Fibroblast of the aortic adventitia (primary cell): ENCODE data around the gene COPZ2. TPM values are rescaled to one million over a fixed set of nuclear protein-coding genes. Genes with fewer than 3 reads are reported as not detected.

Experiments
- DNase-seq: peaks from one replicate; pipeline ENCODE4 v3.0.0-alpha.2; 2010; ENCODE audit warnings: low read depth
- H3K4me3 ChIP-seq: 2 replicates; pipeline ENCODE4 v1.5.1; 2011; ENCODE audit warnings: low read depth, mild to moderate bottlenecking, control low read depth, low read length, moderate library complexity
- total RNA-seq: library from RNA; depleted of rRNA; stranded (reverse); fragments of >200 nt; gene quantifications from 2 replicates; pipeline ENCODE4 v1.2.3, GENCODE V29; 2012; ENCODE audit warnings: low replicate concordance
- TF ChIP-seq, protein P1 (sequence below): IDR thresholded peaks from 2 replicates; pipeline ENCODE4 v1.5.1; 2011; ENCODE audit warnings: mild to moderate bottlenecking, low read length, control low read depth, inconsistent platforms; ENCODE audit not compliant: insufficient read depth

Gene COPZ2
- total RNA-seq, 1 donor: 80.5 TPM

DNA sequence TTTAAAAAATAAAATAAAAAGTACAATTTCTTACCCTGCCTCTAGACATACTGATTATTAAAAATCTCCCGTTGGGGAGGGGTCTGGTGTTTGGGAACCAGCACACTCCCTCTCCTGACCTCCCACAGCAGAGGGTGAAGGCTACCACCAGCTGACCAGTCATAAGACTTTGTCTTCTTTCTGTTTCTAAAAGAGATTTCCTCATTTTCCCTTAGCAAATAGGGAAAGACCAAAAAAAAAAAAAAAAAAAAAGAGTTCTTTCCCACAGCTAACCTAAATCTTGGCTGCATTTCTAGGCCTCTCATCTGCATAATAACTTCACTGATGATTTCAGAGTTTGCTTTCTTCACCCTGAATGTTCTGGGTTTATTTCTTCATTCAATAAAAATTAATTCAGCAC is 36.4 kb downstream of the COPZ2 start:
- TF ChIP-seq, protein P1, sequence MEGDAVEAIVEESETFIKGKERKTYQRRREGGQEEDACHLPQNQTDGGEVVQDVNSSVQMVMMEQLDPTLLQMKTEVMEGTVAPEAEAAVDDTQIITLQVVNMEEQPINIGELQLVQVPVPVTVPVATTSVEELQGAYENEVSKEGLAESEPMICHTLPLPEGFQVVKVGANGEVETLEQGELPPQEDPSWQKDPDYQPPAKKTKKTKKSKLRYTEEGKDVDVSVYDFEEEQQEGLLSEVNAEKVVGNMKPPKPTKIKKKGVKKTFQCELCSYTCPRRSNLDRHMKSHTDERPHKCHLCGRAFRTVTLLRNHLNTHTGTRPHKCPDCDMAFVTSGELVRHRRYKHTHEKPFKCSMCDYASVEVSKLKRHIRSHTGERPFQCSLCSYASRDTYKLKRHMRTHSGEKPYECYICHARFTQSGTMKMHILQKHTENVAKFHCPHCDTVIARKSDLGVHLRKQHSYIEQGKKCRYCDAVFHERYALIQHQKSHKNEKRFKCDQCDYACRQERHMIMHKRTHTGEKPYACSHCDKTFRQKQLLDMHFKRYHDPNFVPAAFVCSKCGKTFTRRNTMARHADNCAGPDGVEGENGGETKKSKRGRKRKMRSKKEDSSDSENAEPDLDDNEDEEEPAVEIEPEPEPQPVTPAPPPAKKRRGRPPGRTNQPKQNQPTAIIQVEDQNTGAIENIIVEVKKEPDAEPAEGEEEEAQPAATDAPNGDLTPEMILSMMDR: no peak
- no peak for DNase-seq
- no peak overlapping the region for H3K4me3 ChIP-seq

DNA sequence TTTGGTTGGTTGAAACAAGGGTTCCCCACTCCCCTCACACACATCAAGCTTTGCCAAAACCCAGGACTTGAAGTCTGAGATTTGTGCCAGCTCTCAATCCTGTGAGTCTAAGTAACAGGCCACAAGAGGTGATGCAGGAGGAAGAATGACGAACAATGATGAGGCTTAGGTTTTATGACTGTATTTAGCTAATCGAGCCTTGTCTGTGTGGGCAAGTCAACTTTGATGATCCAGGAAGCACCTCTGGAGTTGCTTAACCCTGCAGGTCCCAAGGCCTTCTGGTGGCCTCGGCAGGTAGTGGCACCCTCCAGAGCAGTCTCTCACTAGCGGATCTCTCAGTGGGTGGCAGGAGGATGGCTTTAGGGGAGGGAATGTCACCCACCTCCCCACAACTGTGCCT is 38.0 kb downstream of the COPZ2 start:
- TF ChIP-seq, protein P1: no peak
- DNase-seq: no peak

DNA sequence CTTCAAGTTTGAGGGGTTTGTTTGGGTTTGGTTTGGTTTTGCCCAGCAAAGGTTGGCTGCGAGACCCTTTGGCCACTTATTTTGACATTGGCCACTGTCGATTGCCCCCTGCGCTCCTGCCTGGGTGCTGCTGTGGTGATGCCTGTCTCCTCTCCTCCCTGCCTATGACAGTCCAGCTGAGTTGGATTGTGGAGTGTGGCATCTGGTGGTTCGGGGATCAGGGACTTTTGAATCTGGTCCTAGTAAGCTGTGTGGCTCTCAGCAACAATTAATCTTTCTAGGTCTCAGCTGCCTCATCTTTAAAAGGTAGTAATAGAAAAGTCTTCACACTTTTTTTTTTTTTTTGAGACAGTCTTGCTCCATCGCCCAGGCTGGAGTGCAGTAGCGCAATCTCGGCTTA is 39.6 kb downstream of the COPZ2 start:
- no peak overlapping the region for H3K4me3 ChIP-seq
- no peak for DNase-seq
- TF ChIP-seq, protein P1: no peak

More for the DNA sequence above, 38.0 kb downstream of the COPZ2 start:
- no peak overlapping the region for H3K4me3 ChIP-seq

DNA sequence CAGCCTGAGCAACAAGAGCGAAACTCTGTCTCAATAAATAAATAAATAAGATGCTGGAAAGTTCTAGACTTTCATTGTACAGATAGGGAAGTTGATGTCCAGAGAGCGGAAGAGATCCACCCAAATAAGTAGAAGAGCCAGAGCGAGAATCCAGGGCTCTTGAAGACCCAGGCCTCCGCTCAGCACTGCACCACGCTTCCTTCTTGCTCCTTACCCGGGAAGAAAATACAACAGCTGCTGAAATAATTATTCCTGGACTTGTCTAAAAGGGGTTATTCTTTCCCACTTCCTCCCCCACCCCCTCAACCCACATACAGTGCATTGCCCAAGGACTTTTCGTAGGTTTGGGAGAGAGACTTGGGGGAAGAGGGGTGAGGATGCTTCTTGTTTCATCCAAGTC is 40.0 kb downstream of the COPZ2 start:
- no peak for DNase-seq
- H3K4me3 ChIP-seq: no peak overlapping the region
- TF ChIP-seq, protein P1: no peak

DNA sequence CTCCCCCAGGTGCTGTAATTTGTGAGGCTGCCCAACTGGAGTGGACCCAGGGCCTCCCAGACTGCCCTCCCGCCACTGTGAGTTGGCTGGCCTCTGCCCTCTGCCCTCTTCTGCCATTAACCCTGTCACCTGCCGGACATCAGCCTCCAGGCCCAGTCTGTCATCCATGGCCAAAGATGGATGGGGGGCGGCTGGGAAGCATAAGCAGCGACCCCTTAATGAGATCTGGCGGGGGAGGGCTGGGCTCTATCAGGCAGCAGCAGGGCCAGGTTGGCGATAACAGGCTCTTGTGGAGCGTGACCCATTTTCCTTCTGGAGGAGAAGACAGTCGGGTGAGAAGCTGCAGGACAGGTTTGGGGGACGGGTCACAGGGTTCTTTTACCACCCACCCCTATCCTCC is 41.4 kb downstream of the COPZ2 start:
- no peak overlapping the region for H3K4me3 ChIP-seq
- TF ChIP-seq, protein P1: no peak
- DNase-seq: no peak

DNA sequence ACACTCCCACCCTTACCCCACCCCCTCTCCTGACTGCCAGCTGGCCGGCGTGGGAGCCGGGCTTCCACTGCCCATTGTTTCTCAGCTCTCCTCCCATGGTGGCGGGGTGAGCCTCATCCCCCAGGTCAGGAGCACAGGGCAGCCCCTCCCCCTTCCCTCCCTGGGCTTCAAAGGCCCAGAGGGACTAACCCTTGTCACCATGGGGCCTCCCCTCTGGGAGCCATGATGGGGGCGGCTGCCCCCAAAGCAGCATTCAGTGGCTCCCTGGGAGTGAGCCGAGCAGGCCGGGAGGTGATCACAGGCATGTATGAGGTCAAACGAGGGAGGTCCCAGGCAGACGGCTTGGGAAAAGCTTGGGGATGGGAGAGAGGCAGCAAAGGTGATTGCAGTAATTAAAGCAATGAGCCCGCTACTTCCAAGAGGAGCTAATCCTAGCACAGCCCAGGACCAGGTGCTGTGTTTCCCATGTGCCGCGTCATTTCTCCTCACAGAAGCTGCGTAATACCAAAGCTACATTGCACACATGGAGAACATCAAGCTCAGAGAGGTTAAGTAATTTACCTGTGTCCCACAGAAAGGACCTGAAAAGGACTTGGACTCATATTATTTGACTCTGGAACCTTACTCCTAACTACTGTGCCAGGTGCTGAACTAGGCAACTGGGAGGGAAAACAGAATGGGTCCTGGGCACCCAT is 42.2 kb downstream of the COPZ2 start:
- TF ChIP-seq, protein P1: no peak
- DNase-seq: no peak
- no peak overlapping the region for H3K4me3 ChIP-seq

DNA sequence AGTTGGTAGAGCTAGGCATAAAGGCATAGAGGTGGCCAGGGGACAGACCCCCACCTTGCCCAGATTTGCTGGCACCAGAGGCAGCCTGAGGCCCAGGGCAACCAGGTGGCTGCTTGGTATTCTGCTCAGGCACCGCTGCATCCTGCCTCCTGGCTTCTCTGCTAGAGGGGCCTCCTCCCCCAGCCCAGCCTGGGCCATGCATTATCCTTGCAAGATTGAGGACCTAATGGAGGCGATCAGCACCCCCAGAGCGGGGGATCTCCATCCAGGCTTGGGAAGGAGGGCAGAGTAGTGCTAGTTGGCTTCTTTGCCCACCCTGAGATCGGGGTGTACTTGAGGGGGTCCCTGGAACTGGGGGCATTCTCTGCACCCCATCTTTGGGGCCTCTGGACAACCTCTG is 42.9 kb downstream of the COPZ2 start:
- TF ChIP-seq, protein P1: no peak
- no peak overlapping the region for H3K4me3 ChIP-seq
- no peak for DNase-seq
